ENCODE data around the gene UNC45B.
"Not testable (repeated sequence)": the region's sequence is repeated elsewhere in the genome, so short reads cannot be mapped to it uniquely, and the experiment has no call there.

Gene UNC45B

DNA sequence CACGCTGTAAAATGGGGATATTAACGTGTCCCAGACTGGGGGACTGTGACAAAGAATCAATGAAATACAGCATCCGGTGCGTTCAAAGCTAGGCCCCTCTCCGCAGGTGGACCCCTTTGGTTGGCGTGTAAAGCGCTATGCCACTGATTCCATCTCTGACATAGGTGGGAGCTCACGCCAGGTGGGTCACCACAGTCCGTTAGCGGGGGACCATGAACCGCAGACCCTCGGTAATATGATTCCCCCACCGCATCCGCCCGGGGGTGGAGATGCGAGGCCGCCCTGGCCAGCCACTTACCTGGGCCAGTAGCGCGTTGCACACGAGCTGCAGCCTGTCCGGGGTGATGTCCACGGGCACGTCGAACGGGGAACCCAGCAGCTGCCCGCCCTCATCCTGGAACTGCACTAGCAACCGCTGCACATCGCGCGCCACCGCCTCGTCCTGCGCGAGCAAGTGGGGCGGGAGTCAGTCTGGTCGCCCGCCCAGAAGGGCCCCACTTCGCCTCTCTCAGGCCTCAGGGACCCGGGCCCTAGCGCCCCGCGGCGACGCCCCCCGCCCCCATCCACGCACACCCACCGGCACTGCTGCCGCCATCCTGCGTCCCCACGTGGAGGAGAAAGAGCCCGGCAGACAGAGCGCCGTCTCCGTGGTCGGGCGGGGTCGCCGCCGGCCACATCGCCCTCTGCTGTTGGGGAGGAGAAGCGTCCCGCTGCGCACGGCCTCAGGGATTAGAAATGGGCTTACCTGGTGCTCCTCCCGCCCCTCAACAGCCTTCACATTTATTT is 5.7 kb upstream of the UNC45B start, which contains the start of gene NLE1:
NLE1 (minus strand) TSS at position 623 of the 786 bp plus-strand sequence; CDS start at position 595, 28 bp downstream.
- DNase-seq (ENCODE audit: low read depth): peak; percentile 48
- peak within 1 kb of the TSS; percentile 95 for H3K4me3 ChIP-seq (ENCODE audit: low read depth, low read length)
- in situ Hi-C loops (cut with HindIII; ENCODE audit: low sequenced_read_pairs): loop anchor here (25.0 kb wide), 3 partner anchors 395 to 705 kb away; partner anchors contain the start of gene SLFN12L
- TF ChIP-seq, protein P1, sequence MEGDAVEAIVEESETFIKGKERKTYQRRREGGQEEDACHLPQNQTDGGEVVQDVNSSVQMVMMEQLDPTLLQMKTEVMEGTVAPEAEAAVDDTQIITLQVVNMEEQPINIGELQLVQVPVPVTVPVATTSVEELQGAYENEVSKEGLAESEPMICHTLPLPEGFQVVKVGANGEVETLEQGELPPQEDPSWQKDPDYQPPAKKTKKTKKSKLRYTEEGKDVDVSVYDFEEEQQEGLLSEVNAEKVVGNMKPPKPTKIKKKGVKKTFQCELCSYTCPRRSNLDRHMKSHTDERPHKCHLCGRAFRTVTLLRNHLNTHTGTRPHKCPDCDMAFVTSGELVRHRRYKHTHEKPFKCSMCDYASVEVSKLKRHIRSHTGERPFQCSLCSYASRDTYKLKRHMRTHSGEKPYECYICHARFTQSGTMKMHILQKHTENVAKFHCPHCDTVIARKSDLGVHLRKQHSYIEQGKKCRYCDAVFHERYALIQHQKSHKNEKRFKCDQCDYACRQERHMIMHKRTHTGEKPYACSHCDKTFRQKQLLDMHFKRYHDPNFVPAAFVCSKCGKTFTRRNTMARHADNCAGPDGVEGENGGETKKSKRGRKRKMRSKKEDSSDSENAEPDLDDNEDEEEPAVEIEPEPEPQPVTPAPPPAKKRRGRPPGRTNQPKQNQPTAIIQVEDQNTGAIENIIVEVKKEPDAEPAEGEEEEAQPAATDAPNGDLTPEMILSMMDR (IDR thresholded peaks at IDR 0.05; ENCODE audit: low read depth, low read length, missing control alignments): peak; percentile 93

DNA sequence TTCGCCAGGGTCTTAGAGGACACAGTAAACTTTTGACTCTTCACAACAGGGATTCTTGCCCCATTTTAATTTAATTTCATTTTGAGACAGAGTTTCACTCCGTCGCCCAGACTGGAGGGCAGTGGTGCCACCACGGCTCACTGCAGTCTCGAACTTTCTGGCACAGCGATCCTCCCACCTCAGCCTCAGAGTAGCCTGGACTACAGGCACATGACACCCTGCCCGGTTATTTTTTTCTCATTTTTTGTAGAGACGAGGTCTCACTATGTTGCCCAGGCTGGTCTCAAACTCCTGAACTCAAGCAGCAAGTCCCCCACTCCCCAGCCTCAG is 5.2 kb upstream of the UNC45B start:
- in situ Hi-C loops (cut with HindIII; ENCODE audit: low sequenced_read_pairs): loop anchor here (25.0 kb wide), 3 partner anchors 395 to 705 kb away; partner anchors contain the start of gene SLFN12L
- TF ChIP-seq, protein P1 (IDR thresholded peaks at IDR 0.05; ENCODE audit: low read depth, low read length, missing control alignments): no peak
- peak overlapping the region; percentile 95 for H3K4me3 ChIP-seq (ENCODE audit: low read depth, low read length)
- DNase-seq (ENCODE audit: low read depth): no peak

DNA sequence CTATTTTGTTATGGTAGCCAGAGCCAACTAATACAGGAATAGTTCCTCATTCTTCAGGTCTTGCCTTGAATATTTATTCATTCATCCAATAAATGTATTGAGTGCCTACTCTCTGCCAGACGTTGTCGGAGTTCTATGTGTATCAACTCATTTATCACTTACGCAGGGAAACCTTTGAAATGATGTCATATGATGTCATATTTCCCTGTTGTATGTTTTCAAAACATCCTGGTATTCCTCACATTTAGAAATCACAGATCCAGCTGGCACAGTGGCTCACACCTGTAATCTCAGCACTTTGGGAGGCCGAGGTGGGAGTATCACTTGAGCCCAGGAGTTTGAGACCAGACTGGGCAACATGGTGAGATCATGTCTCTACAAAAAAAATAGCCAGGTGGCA is 2.8 kb upstream of the UNC45B start:
- in situ Hi-C loops (cut with HindIII; ENCODE audit: low sequenced_read_pairs): loop anchor here (25.0 kb wide), 3 partner anchors 392 to 708 kb away; partner anchors contain the start of gene SLFN12L
- H3K4me3 ChIP-seq (ENCODE audit: low read depth, low read length): no peak overlapping the region
- TF ChIP-seq, protein P1 (IDR thresholded peaks at IDR 0.05; ENCODE audit: low read depth, low read length, missing control alignments): no peak
- DNase-seq (ENCODE audit: low read depth): no peak

DNA sequence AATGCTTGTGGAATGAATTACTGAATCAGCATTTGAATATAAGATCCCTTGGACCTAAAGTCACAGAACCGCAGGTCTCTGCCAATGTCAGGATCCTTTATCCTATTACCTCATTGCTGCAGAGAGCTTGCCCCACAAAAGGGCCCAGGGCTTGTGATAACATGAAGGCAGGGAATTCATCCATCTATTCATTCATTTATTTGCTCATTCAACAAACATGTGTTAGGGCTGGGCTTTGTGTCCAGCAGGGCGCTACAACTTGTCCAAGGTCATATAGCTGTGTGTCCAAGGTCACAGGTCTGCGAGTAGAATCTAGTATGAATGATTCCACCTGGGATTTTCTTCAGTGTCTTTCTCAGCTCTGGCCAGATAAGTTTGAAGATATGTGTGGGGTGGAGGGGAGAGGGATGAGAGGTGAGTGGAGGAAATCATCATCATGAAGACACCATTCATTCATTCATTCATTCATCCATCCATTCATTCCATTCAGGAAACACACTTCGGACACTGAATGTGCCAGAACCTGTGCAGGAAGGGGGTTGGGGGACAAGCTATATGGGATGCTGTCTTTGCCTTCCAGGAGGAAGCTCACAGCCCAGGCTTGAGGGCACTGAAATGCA is 1.3 kb upstream of the UNC45B start:
- no peak overlapping the region for H3K4me3 ChIP-seq (ENCODE audit: low read depth, low read length)
- in situ Hi-C loops (cut with HindIII; ENCODE audit: low sequenced_read_pairs): loop anchor here (25.0 kb wide), 3 partner anchors 391 to 709 kb away; partner anchors contain the start of gene SLFN12L
- TF ChIP-seq, protein P1 (IDR thresholded peaks at IDR 0.05; ENCODE audit: low read depth, low read length, missing control alignments): no peak
- DNase-seq (ENCODE audit: low read depth): no peak

DNA sequence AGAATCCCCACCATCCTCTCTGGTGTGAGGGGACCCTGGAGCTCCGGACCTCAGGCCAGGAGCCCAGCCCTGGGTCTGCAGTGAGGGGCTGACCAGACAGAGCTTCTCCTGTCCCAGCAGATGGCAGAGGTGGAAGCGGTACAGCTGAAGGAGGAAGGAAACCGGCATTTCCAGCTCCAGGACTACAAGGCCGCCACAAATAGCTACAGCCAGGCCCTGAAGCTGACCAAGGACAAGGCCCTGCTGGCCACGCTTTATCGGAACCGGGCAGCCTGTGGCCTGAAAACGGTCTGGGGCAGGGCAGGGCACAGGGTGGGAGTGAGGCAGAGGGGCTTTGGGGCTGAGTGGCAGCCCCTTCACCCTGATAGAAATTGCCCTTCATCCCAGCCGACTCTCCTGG is 527 bp downstream of the UNC45B start:
- in situ Hi-C loops (cut with HindIII; ENCODE audit: low sequenced_read_pairs): loop anchor here (25.0 kb wide), 3 partner anchors 389 to 711 kb away; partner anchors contain the start of gene SLFN12L
- DNase-seq (ENCODE audit: low read depth): no peak
- no peak overlapping the region for H3K4me3 ChIP-seq (ENCODE audit: low read depth, low read length)
- TF ChIP-seq, protein P1 (IDR thresholded peaks at IDR 0.05; ENCODE audit: low read depth, low read length, missing control alignments): no peak

DNA sequence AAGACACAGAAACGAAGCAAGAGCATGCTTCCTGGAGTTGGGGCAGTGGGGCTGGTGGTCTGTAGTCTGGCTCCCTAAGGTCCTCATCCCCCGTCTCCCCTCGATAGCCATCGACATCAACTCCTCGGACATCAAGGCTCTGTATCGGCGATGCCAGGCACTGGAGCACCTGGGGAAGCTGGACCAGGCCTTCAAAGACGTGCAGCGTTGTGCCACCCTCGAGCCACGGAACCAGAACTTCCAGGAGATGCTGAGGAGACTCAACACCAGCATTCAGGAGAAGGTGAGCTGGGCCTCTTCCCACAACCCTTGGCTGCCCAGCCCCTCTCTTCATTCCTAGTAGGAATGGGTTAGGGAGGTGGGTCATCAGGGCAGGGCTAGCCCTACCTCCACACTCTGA is 2.3 kb downstream of the UNC45B start:
- in situ Hi-C loops (cut with HindIII; ENCODE audit: low sequenced_read_pairs): loop anchor here (25.0 kb wide), 3 partner anchors 387 to 713 kb away; partner anchors contain the start of gene SLFN12L
- DNase-seq (ENCODE audit: low read depth): no peak
- no peak overlapping the region for H3K4me3 ChIP-seq (ENCODE audit: low read depth, low read length)
- TF ChIP-seq, protein P1 (IDR thresholded peaks at IDR 0.05; ENCODE audit: low read depth, low read length, missing control alignments): no peak

DNA sequence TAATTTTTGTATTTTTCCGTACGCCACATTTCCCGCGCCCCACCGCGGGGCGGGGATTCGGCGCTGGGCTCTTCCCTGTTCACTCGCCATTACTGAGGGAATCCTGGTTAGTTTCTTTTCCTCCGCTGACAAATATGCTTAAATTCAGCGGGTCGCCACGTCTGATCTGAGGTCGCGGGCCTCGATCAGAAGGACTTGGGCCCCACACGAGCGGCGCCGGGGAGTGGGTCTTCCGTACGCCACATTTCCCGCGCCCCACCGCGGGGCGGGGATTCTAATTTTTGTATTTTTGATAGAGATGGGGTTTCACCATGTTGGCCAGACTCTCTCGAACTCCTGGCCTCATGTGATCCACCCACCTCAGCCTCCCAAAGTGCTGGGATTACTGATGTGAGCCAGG is 3.5 kb downstream of the UNC45B start:
- H3K4me3 ChIP-seq (ENCODE audit: low read depth, low read length); DNase-seq (ENCODE audit: low read depth); in situ Hi-C loops (cut with HindIII; ENCODE audit: low sequenced_read_pairs): not testable (repeated sequence)

Measured in astrocyte of the cerebellum (primary cell).